ENCODE results near the gene AFF3. TPM values are rescaled to one million over a fixed set of nuclear protein-coding genes. Genes with fewer than 3 reads are reported as not detected.
"Not testable (repeated sequence)": the region's sequence is repeated elsewhere in the genome, so short reads cannot be mapped to it uniquely, and the experiment has no call there.

AFF3 gene
- total RNA-seq, 2 experiments from 2014 or later, result 0.03 TPM

DNA sequence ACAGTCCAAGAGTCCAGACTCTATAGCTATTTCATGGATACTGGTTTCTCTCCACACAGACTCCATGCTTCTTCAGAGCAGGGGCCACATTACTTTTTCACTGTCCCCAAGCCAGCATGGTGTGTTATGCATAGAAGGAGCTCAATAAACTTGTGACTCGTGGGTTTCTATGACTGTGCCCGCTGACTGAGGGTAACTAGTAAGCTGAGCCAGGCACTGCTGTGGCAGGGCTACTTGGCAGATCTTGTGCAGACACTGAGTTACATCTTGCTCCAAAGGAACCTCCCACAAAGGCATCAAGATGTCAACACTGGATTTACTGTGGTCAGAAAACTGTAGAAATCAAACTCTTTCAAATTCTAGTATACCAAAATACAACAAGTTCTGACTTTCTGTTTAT lies 56.6 kb downstream of the AFF3 start:
- H3K27ac Mint-ChIP-seq; POLR2A ChIA-PET; H3K36me3 Mint-ChIP-seq (ENCODE audit: low read depth); CTCF ChIA-PET; H3K4me1 Mint-ChIP-seq; DNase-seq; H3K27me3 Mint-ChIP-seq; H3K4me3 Mint-ChIP-seq; H3K9me3 Mint-ChIP-seq: not testable (repeated sequence)

DNA sequence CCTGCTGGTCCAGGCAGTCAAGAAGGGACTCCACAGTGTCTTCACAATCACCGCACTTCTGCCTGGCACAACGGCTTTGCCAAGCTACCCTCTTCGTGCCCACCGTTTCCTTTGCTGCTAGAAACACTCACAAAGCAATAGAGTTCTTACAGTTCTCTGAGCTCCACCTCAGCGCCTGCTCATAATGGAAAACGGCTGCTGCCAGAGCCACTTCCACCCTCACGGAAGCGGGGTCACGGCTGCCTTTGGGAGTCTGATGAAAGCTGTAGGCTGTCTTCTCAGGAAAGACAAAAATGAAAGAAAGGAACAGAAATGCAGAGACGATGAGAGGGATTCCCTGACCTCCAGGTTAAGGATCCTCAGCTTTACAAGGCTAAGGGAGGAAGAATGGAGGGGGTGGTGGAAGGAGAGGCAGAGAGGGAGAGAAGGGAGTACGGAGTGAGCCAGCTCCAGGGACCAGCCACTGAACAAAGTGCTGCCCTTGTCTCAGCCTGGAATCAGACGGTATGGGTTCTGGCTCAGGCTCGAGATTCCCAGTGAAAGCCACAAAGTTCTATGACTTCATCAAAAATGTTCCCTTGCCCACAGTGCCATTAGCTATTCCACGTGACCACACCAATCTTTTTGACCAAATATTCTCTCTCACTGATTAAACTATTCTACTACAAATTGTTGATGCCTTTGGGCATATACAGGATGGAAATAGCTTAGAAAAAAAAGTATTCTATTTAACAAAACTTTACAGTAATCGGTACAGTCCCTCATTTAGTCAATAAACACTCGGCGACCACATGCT lies 58.8 kb downstream of the AFF3 start:
- DNase-seq; H3K27ac Mint-ChIP-seq; H3K9me3 Mint-ChIP-seq; H3K36me3 Mint-ChIP-seq (ENCODE audit: low read depth); H3K27me3 Mint-ChIP-seq; H3K4me3 Mint-ChIP-seq; CTCF ChIA-PET; H3K4me1 Mint-ChIP-seq; POLR2A ChIA-PET: not testable (repeated sequence)

DNA sequence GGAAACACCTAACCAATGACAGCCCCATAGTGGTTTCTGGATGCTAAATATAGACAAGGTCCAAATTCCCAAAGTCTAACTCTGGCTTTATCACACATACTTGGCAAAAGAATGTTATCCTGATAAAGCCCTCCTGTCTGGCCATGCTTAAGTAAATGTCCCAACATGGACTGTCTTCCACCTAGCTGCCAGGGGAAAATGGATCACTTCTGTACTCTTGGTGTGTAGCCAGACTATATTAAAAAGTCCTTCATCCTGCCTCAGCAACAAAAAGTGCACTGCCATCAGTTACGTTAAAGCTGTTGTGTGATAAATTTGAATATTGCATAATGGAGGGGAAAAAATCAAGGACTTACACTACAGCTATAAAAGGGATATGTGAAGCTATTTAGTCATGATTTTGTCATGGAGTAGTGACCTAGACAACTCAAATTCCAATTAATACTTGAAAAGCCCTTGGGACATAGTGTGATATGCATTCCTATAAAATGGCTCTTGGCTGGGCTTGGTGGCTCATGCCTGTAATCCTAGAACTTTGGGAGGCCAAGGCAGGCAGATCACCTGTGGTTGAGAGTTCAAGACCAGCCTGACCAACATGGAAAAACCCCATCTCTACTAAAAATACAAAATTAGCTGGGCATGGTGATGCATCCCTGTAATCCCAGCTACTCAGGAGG lies 60.0 kb downstream of the AFF3 start:
- H3K4me1 Mint-ChIP-seq; H3K36me3 Mint-ChIP-seq (ENCODE audit: low read depth); DNase-seq; H3K27me3 Mint-ChIP-seq; H3K27ac Mint-ChIP-seq; POLR2A ChIA-PET; CTCF ChIA-PET; H3K9me3 Mint-ChIP-seq; H3K4me3 Mint-ChIP-seq: not testable (repeated sequence)

DNA sequence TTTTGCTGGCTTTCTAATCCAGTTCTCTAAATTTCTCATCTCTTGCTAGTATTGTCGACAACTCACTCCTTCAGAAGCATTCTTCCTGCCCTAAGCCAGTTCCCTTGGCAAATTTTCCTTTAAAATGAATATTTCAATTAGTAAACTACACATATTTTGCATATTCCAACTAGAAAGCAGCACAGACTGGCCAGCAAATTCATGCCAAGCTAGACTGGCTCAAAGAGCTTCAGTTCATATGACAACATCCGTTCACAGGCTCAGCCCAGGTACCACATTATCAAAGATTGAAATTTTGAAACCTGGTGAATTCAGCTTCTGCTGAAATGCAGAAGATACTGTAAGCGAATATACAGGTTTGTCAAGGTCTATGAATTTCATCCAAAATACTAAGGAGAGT lies 64.5 kb downstream of the AFF3 start:
- DNase-seq, result no peak
- ChIA-PET CTCF (no interaction called here), POLR2A (no interaction called here)
- Mint-ChIP-seq H3K36me3 (ENCODE audit: low read depth) (no peaks in the 10 kb centered on the region), H3K4me1 (no peaks in the 10 kb centered on the region), H3K4me3 (no peak overlapping the region), H3K27ac (no peak overlapping the region), H3K9me3 (no peaks in the 10 kb centered on the region), H3K27me3 (no peaks in the 10 kb centered on the region)

DNA sequence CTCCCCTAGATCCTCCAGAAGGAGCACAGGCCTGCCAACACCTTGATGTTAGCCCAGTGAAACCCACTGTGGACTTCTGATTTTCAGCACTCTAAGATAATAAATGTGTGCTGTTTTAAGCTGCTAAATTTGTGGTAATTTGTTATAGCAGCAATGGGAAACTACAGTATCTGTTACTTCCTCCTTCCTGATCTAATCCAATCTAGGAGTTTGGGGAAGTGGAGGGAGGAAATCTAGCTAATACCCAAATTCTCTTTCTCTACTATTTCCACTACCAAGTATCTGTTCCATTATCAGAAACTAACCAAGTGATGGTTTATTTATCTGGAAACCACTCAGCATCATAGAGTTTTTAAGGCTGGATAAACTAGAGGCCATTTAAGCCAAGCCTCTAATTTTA lies 64.9 kb downstream of the AFF3 start:
- Mint-ChIP-seq H3K4me3 (no peak overlapping the region), H3K27ac (no peak overlapping the region), H3K9me3 (no peaks in the 10 kb centered on the region), H3K36me3 (ENCODE audit: low read depth) (no peaks in the 10 kb centered on the region), H3K4me1 (no peaks in the 10 kb centered on the region), H3K27me3 (no peaks in the 10 kb centered on the region)
- ChIA-PET POLR2A (no interaction called here), CTCF (no interaction called here)
- no peak for DNase-seq

DNA sequence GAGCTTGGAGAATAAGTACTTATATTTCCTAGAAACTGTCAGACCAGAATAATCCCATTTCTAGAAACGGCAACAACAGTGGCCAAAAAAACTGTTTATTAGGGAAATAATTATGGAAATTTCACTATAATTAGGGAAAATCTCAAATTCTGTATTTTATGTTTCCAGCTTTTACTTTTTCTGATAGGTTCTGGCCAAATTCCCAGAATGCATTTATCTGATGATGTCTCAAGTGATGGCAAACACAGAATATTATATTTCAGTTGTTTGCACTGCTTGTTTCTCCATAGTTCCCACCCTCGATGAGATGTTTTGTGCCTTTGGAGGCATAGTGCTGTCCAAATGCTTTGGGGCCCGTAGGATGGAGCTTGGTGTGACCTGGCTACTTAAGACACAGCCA lies 66.9 kb downstream of the AFF3 start:
- DNase-seq, result no peak
- Mint-ChIP-seq H3K9me3 (no peaks in the 10 kb centered on the region), H3K4me3 (no peak overlapping the region), H3K36me3 (ENCODE audit: low read depth) (no peaks in the 10 kb centered on the region), H3K27me3 (peaks cover 2% of the 10 kb centered on the region), H3K4me1 (no peaks in the 10 kb centered on the region), H3K27ac (no peak overlapping the region)
- ChIA-PET POLR2A (no interaction called here), CTCF (no interaction called here)

DNA sequence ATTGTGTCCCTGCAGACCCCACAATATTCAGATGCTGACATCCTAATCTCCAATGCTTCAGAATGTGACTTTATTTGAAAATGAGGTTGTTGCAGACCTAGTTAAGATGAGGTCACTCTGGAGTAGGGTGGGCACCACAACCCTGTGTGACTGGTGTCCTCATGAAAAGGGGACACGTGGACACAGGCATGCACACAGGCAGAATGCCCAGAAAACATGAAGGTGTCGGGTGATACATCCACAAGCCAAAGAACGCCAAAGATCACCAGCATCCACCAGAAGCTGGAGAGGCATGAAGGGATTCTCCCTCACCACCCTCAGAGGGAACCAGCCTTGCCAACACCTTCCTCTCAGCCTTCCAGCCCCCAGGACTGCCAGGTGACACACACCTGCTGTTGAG lies 69.3 kb downstream of the AFF3 start:
- Mint-ChIP-seq H3K4me1 (no peaks in the 10 kb centered on the region), H3K36me3 (ENCODE audit: low read depth) (no peaks in the 10 kb centered on the region), H3K27ac (no peak overlapping the region), H3K4me3 (no peak overlapping the region), H3K27me3 (peaks cover 8% of the 10 kb centered on the region), H3K9me3 (no peaks in the 10 kb centered on the region)
- CTCF ChIA-PET, result no interaction called here
- no peak for DNase-seq
- POLR2A ChIA-PET, result no interaction called here

DNA sequence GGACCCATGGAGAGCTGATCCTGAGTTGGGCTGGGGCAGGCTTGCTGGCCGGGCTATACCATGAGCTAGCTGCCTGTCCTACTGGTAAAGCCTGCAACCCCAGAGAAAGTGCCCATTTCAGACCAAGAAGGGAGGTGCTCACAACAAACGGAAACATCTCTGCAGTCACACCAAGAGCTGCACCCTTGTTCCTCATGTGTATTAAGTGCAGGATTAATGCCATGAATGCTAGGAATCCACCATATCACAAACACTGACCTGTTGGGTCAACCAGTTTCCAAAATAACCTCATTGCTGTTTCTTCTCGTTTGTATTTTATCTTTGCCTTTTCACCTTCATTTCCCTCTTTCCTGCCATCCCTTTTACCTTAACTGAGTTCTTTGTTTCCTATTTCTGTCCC lies 69.9 kb downstream of the AFF3 start:
- CTCF ChIA-PET, result no interaction called here
- Mint-ChIP-seq H3K4me3 (no peak overlapping the region), H3K27ac (no peak overlapping the region)

DNA sequence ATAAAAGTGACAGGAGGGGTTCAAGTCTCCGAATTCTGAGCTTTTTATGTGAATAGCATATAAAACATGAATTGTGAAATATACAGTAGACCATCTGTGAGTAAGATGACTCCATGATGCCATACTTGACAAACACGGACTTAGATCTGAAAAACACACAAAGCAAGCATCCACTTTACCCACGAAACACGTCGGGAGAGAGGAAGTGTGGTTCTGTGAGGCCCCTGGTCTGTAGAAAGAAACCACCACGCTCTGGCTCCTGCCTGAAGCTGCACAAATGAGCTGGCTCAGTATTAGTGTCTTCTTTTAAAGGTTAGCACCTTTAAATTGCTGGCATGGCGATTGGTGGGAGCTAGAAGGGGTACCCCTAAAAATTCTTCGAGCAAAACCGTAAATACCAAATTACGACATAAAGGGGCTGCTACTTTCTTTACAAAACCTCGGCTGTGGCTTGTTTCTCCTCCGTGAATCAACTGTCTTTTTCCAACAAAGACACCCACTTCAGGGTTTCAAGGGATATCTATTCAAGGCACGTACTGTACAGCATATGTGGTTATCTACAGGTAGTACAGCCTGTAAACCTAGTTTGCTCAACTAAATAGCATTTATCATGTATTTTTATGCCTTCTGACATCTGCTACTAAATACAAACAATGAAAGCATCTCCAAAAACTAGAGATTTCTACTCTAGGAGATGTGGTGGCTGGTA lies 70.9 kb downstream of the AFF3 start:
- Mint-ChIP-seq H3K36me3 (ENCODE audit: low read depth) (no peaks in the 10 kb centered on the region), H3K27me3 (peaks cover 9% of the 10 kb centered on the region), H3K4me3 (no peak overlapping the region), H3K27ac (no peak overlapping the region), H3K9me3 (no peaks in the 10 kb centered on the region), H3K4me1 (no peaks in the 10 kb centered on the region)
- ChIA-PET CTCF (no interaction called here), POLR2A (no interaction called here)
- DNase-seq, result no peak

More for the DNA sequence above, 69.9 kb downstream of the AFF3 start:
- POLR2A ChIA-PET, result no interaction called here
- peaks cover 9% of the 10 kb centered on the region for H3K27me3 Mint-ChIP-seq
- no peaks in the 10 kb centered on the region for H3K4me1 Mint-ChIP-seq
- no peak for DNase-seq
- H3K36me3 Mint-ChIP-seq (ENCODE audit: low read depth), result no peaks in the 10 kb centered on the region
- no peaks in the 10 kb centered on the region for H3K9me3 Mint-ChIP-seq

DNA sequence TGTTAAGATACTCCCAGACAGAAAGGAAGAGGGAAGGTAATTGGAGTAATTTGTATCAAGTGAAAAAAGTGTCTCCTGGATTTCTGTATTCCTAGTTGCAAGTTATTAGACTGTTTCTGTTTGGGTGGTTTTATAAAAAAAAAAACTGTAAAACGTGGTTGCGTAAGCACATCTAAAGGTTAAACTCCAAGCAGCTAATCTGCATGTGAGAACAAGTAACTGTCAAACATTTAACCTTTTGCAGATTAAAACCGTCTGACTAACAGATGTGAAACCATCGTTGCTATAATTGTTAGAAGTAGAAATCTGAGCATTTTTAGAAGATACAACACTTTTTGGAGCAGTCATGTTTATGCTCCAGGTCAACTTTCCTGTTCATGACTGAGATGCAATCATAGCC lies 72.3 kb downstream of the AFF3 start:
- H3K4me3 Mint-ChIP-seq, result no peak overlapping the region
- peaks cover 9% of the 10 kb centered on the region for H3K27me3 Mint-ChIP-seq
- H3K4me1 Mint-ChIP-seq, result no peaks in the 10 kb centered on the region
- H3K9me3 Mint-ChIP-seq, result no peaks in the 10 kb centered on the region
- H3K36me3 Mint-ChIP-seq (ENCODE audit: low read depth), result no peaks in the 10 kb centered on the region
- POLR2A ChIA-PET, result no interaction called here
- H3K27ac Mint-ChIP-seq, result no peak overlapping the region
- CTCF ChIA-PET, result no interaction called here
- DNase-seq, result no peak

DNA sequence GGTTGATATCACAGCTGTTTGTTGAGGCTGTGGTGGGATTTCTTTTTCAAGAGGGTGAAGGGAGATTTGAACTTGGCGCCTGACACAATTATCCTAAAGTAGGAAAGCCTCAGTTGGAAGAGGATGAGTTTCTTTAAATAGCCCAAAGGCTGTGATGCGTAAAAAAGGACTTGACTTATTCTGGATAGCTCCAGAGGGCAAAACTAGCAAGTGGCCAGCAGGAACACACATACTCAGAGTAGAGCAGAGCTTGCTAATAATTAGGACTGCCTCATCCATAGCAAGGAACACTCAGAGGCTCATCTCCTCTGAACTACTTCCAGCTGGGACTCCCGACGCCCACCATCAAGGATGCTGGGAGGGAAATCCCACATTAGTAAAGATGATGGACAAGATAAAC lies 74.0 kb downstream of the AFF3 start:
- no peak for DNase-seq
- H3K36me3 Mint-ChIP-seq (ENCODE audit: low read depth), result no peaks in the 10 kb centered on the region
- POLR2A ChIA-PET, result no interaction called here
- no peaks in the 10 kb centered on the region for H3K9me3 Mint-ChIP-seq
- H3K27ac Mint-ChIP-seq, result no peak overlapping the region
- no peaks in the 10 kb centered on the region for H3K4me1 Mint-ChIP-seq
- CTCF ChIA-PET, result no interaction called here
- peaks cover 9% of the 10 kb centered on the region for H3K27me3 Mint-ChIP-seq
- no peak overlapping the region for H3K4me3 Mint-ChIP-seq

DNA sequence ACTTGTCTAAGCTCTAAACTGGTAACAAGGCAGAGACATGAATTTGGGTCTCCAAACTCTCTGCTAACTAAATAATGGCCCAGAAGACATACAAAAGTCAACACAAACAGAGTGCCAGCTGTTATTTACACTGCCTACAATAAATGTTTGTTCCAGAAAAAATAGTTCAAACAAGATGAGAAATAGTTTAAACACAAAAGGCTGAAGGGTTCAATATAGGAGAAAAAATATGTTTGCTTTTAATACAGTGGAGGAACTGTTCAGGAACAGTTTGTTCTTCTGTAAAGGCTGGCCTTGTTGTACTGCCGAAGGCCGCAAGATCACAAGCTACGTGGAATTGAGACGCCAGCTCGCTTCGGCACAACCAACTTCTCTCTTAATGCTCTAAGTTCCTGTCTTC lies 74.6 kb downstream of the AFF3 start:
- Mint-ChIP-seq H3K9me3 (no peaks in the 10 kb centered on the region), H3K4me1 (no peaks in the 10 kb centered on the region), H3K27ac (no peak overlapping the region), H3K27me3 (peaks cover 9% of the 10 kb centered on the region), H3K4me3 (no peak overlapping the region), H3K36me3 (ENCODE audit: low read depth) (no peaks in the 10 kb centered on the region)
- CTCF ChIA-PET, result no interaction called here
- POLR2A ChIA-PET, result no interaction called here
- no peak for DNase-seq

DNA sequence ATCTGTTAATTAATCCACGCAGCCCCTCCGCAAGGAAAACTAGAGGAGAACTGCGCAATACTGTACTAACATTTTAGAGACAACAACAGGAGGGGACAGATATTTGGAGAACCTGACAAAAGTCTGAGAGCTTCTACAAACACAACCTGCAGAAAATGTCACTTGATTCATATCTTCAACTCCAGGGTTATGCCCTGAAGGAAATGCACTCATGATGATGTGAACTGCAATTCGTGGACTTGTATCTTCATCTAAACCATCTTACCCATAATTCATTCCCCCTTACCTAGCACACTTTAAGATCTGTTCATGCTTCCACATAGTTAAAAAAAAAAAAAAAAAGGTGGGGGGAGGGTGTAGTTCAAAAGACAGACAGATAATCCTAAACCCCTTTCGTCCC lies 75.5 kb downstream of the AFF3 start:
- ChIA-PET POLR2A (no interaction called here), CTCF (no interaction called here)
- no peaks in the 10 kb centered on the region for H3K36me3 Mint-ChIP-seq (ENCODE audit: low read depth)
- DNase-seq, result no peak
- H3K4me1 Mint-ChIP-seq, result no peaks in the 10 kb centered on the region
- peaks cover 14% of the 10 kb centered on the region for H3K27me3 Mint-ChIP-seq
- H3K4me3 Mint-ChIP-seq, result no peak overlapping the region
- no peak overlapping the region for H3K27ac Mint-ChIP-seq
- peaks cover 3% of the 10 kb centered on the region for H3K9me3 Mint-ChIP-seq

DNA sequence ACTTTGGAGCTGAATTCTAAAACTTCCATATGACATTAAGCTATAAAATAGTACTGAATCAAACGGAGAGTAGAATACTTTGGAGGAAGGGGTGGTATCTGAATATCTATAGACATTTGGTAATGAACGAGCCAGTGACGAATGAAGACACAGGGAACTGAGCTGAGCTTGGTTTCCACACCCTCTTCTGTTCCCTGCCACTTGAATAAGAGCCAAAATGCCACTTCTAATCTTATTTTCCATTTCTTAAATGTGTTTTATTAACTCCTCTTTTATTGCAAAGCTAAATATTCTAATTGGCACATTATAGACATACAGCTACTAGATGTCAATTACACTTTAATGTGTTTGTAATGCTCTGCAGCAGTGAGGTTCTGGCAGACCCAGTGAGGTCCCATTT lies 76.1 kb downstream of the AFF3 start:
- Mint-ChIP-seq H3K36me3 (ENCODE audit: low read depth) (no peaks in the 10 kb centered on the region), H3K27ac (no peak overlapping the region), H3K4me1 (peaks cover 2% of the 10 kb centered on the region), H3K4me3 (no peak overlapping the region), H3K9me3 (peaks cover 3% of the 10 kb centered on the region), H3K27me3 (peaks cover 15% of the 10 kb centered on the region)
- POLR2A ChIA-PET, result no interaction called here
- DNase-seq, result no peak
- CTCF ChIA-PET, result interaction anchor here (1.0 kb wide), 1 partner anchor 197 kb away, joined by 4 read pairs; no protein-coding TSS in a partner anchor

Measured in activated CD4-positive, alpha-beta memory T cell treated with anti-CD3 and anti-CD28 coated beads, Interleukin-2, amount 10 ng/mL, durations not matched to agents 7 days and 5 days (primary cell).